Stimulated activated CD4-positive, alpha-beta T cell treated with anti-CD3 and anti-CD28 coated beads, TNF-alpha, amount 100 ng/mL, for 4 hours (primary cell): ENCODE measurements around the gene KDELR3.
"Not testable (repeated sequence)": the region's sequence is repeated elsewhere in the genome, so short reads cannot be mapped to it uniquely, and the experiment has no call there.

Source experiments
- DNase-seq, 3 experiments: peaks; one replicate each; pipeline ENCODE4 v3.0.0-alpha.2; 2020; ENCODE audit warnings: low read depth in 3 of 3

Gene KDELR3

DNA sequence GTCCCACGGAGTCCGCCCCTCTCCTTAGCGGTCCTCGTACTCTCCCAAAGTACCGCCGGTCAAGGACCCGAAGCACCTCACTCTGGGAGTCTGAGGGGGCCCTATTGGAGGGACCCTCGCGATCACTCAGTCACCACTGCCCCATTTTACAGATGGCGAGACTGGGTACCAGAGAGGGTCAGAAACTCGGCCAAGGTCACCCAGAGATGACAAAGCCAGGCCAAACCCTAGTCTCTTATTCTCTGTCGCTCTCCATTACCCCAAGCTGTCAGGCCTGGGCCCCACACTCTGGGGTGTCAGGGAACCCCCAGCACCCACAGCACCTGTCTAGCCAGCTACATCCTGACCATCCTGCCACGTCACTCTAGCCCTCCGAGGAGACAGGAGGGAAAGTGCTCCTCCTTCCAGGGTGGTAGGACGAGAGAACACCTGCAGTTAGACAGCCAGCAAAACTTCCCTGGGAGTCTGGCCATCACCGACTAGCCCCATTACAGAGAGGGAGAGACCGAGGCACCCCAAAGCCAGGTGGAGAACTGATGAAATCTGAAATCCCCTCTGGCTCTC lies 11.5 kb upstream of the KDELR3 start:
- DNase-seq: no peak

DNA sequence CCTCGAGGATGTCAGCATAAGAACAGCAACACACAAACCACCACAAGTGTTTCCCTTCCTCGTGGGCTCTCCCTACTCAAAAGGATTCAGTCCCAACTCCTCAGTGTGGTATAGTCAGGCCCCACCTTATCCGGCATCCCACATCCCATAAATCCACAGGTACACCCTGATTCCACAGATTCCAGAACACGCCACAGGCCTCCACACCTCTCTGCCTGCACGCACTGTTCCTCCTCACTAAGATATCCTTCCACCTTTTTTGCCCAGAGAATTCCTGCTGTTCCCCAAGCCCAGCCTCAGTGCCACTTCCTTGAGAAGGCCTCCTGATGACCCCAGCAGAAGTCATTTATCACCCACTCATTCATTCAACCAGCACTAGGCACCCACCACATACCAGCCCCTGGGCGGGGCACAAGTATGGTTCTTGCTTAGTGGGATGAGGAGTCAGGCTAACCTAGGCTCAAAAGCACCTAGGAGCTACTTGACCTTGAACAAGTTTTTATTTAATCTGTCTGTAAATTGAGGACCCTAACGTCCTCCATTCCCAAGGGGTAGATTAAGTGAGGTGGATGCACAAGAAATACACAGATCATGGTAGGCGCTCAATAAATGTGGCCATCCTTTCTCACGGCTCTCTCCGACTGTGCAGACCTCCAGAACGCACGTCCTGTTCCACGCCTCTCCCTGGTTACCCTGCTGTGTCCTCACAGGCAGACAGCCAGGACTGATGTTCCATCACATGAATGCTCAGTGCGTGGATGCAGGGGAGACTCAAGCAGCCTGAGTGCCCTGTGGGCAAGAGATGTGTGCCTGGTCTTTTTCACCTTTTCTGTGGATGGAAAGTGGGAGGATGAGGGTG lies 10.8 kb upstream of the KDELR3 start:
- no peak for DNase-seq

DNA sequence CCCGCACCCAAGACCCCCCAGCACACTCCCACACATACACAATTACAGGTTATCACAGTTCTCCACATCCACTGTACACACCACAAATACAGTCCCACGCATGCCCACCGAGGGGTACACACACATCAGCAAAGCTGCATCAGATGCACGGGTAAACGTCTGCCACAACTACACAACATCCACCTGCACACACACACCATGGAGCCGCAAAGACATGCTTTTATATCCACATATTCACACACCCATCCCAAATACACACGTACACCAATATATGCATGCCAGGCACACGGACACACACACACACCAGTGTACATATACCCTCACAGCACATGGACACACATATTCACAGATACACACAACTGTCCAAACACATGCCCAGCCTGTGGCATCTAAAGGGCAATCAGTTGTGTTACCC lies 7.5 kb upstream of the KDELR3 start:
- DNase-seq: no peak

DNA sequence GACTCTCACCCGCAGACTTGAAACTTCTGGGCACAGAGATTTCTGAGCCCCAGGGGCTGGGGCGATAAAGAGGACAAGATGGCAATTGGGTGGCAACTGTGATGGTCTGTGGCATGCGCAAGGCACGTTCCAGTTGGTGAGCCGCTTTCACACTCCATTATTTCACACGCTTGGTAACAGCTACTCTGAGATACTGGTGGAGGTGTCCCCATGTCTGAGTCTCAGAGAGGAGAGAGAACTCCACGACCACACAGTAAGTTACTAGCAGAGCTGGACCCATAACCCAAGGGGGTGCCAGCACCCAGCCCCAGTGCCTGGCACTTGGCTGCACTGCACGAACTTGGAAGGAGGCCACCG lies 6.9 kb upstream of the KDELR3 start:
- no peak for DNase-seq

DNA sequence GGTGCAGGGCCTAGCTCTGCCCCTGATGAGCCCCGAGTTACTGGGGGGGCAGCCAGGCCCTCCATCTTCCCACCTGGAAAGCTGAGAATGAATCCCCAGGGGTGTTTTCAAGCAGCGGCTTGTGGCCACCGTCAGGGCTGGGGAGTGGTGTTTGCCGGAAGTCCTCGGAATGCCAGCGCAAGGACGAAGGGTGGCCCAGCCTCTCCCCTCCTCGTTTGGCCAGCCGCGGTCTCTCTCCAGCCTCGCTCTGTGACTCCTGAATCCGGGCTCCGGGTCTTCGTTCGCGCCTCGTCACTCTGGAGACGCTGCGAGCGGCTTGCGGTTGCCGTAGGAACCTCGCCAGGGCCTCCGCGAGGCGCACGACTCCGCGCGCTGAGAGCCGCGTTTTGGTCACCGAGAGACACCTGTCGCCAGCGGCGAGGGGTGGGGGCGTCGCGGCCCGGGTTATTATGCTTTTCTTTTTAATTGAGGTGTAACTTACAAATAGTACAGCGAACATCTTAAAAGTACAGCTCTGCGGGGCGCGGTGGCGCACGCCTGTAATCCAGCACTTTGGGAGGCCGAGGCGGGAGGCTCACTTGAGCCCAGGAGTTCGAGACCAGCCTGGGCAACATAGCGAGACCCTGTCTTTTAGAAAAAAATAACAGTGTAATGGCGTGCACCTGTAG lies 6.3 kb upstream of the KDELR3 start:
- peak in 1 of 3 experiments; percentile 11 for DNase-seq

DNA sequence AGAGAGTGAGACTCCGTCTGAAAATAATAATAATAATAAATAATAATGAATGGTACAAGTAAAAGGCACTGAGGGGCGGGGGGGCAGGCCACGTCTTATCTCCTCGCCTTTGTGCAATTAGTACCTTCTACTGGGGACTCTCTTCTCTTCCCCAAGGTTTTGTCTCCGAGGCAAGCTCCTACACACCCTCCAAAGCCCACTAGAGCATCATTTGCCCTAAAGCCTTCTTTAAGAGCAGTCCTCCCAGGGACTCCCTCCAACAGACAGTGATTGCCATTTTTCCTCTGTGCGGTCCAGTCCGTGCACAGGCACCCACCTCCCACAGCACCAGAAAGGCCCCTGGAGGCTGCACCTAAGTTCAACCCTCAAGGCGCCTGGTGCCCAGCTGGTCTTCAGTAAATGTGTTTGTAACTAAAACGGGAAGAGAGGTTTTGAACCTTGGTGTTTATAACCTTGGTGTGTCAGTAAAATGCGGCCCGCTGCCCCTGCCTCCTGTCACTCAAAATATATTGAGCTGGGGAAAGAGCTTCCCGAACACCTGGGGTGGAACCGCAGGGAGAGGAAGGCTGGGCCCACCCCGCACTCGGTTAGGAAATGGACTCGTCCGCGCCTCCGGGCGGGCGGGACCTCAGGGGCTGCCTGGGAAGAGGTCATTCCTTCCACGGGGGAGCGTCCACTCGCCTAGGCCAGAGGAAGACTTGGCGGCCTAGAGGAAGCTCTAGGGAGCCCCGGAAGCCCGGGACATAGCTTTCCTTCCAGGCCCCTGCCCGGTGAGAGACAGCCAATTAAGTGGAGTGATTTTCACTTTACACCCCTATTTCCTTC lies 4.7 kb upstream of the KDELR3 start:
- DNase-seq: no peak

DNA sequence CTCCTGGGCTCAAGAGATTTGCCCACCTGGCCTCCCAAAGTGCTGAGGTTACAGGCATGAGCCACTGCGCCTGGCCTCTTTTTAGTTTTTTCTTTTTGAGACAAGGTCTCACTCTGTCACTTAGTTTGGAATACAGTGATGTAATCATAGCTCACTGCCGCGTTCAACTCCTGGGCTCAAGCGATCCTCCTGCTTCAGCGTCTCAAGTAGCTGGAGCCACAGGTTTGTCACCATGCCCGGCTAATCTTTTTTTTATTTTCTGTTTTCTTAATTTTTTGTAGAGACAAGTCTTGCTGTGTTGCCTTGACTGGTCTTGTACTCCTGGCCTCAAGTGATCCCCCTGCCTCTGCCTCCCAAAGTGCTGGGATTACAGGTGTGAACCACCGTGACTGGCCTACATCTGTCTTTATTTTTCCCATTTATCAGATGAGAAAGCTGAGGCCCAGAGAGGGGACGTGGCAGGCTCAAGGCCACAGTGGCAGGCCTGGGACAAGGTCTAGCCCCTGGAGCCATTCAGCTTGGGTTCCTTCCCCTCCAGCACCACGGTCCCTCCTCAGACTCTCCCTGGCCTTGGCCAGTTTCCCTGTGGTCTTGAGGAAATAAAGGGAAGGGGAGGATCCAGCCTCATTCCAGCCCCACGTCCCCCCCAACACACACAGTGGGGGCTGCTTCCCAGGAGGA lies 2.8 kb upstream of the KDELR3 start:
- DNase-seq: no peak

DNA sequence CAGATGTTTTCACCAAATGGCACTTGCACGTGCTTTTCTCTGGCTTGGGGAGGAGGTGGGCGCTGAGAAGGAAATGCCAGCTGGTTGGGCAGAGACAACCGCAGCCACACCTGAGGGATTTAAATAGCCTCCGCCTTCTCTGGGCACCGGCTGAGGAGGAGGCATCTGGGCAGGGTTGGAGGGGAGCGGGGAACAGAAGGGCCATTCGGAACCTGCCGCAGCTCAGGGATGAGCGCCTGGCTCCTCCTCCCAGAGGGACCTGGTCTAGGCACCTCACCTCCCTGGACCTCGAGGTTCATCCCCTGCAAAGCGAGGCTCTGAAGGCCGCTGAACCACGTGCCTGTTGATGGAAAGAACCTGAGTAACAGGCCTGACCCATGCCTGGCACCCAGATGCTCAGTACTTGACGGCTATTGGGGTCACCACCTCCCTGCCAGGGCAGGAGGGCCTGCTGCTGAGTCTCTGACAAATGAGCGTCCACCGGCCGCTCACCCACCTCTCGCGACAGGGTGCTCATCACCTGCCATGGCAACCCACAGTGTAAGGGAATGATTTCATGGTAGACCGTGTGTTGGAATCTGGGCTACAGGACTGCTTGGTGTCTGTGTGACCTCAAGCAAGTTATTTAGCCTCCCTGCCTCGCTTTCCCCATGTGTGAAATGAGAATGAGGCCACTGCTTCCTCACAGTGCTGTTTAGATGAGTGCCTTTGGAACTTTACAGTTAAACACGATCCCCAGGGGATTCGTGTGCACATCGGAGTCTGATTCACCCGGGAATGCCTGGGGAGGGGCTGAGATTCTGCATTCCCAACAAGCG lies 2.0 kb upstream of the KDELR3 start:
- DNase-seq: no peak

DNA sequence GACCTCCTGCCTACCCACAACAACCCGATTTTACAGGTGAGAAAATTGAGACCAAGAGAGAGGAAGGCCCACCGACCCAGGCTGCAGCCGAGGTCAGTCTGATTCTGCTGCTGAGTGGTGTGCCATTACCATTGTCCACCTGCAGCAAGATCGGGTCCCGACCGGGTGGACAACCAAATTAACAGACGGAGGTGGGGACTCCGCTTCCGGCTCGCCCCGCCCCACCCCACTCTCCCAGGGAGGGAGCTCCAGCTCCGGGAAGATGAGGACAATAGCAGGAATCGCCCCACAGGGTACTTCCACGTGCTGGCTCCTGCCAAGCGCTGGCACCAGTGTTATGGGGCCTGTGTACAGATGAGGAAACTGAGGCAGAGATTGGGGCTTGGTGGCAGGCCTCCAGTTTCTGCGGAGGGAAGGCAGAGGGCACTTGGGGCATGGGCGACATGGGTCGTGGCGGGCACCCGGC lies 425 bp upstream of the KDELR3 start:
- DNase-seq: no peak

DNA sequence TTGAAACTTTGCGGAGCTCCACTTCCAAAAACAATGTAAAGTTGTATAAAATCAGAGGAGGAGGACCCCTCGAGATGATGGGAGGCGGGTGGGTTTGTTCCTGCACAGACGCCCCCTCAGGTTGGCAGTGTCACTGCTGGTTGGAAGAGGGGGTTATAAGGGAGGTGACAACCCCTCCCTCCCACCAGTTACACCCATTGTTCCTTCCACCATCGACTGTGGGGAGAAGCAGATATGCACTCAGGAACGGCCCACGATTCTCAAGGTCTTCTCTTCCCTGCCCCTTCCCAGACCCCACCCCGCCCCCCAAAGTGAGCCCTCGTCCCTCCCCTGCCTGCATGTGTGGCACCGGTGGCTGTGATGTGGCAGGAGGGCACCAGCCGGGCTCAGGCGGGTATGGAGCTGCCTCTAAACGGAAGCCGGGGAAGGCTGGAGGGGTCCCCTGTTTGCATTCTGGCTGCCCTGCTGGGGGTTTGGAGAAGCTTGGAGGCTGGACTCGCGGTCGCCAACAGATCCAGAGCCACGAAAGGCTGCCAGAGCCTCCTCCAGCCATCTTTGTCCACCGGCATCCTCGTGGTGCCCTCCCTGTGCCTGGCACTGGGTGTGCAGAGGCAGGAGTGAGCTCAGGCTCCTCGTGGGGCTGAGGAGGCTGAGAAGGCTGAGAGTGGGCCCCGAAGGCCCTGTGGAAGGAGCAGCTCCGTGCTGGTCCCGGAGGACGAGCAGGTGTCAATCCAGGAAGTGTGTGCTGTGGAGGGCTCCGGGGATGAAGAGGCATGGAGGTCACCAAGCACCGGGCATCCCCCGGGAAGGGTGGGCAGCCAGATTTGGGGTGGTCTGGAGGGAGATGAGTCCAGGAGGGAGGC lies 778 bp downstream of the KDELR3 start:
- DNase-seq: no peak

DNA sequence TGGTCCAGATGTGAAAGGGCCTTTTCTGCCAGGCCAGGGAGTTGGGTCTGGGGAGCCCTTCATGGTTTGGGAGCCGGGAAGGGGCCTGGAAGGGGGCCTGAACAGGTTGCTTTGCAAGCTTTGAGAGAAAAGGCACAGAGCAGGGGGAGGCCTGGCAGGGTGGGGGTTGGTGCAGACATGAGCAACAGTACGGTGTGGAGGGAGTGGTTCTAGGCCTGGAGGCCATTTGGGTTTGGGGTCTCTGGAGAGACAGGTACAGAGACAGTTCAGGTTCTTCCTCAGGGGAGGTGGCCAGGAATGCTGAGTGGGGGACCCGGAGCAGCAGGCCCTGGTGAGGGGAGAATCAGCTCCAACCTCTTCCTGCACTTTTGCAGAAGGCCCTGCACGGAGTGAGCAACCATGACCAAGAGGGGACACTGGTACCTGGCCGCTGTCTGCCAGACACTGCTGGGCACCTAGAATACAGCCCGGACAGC lies 1.4 kb downstream of the KDELR3 start:
- DNase-seq: no peak

DNA sequence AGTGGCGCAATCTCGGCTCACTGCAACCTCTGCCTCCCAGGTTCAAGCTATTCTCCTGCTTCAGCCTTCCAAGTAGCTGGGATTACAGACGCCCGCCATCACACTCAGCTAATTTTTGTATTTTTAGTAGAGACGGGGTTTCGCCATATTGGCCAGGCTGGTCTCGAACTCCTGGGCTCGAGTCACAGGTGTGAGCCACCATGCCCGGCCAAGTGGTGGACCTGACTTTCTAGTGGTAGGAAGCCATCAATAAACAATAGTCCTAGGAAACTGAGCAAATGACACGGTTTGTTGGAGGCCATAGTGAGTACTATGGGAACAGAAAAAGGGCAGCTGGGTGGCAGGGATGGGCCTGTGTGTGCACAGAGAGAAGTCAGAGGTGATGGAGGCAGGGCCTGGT lies 2.3 kb downstream of the KDELR3 start:
- DNase-seq: not testable (repeated sequence)

DNA sequence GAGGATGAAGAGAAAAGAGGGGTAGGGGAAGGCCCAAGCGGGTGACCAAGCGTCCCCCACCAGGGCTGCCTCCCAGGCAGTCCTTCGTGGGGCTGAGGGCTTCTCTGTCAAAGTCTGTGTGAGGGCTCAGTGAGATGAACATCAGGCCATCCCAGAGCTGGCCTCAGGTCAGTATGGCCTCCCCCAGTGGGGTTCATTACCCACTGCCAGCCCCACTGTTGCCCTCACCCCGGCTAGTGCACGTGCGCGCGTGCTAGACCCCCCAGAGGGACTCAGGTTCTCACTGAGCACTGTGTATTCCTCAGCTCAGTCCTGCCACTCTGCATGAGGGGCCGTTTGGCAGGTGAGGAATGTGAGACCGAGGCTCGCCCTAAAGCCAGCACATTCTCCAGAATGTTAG lies 3.3 kb downstream of the KDELR3 start:
- DNase-seq: no peak

DNA sequence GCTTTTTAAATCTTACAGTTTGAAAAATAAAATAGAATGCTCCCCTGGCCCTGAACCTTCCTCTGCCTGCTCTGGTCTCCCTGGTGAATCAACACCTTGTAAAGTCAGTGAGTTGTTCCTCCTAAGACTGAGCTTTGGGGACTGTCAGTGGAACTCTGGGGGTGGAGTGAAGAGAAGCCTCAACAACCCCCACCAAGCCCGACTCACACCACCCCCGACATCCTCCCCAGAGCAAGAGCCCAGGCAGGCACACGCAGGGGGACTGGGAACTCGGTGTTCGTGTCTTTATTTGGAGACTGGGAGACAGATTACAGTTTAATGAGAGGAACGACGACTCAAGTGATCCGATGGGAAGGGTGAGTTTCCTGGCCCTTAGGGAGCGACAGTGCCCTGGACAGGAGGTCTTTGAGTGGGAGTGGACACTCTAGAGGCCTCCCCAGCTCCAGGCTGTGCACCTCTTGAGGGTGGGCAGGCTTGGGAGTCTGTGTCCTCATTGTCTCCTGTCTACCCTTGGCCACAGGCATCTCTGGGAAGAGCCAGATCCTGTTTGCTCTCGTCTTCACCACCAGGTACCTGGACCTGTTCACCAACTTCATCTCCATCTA lies 6.2 kb downstream of the KDELR3 start:
- DNase-seq: no peak

DNA sequence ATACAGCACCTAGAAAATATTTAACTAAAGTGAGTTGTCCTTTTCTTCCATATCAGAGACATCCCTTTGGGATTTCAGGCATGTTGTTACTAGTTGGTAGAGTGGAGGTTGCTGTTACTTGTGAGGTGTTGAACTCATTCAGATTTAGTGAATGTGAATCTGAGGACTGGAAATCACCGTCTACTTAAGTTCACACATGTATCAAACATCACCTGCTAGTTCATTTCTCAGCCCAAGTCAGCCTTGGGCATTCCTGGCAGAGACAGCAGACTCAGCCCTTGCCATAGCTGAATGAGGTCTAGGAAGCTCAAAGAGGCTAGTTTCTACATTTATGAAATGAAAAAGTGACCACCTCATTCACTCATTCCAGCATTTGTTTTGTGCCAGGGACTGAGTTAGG lies 9.7 kb downstream of the KDELR3 start:
- no peak for DNase-seq

DNA sequence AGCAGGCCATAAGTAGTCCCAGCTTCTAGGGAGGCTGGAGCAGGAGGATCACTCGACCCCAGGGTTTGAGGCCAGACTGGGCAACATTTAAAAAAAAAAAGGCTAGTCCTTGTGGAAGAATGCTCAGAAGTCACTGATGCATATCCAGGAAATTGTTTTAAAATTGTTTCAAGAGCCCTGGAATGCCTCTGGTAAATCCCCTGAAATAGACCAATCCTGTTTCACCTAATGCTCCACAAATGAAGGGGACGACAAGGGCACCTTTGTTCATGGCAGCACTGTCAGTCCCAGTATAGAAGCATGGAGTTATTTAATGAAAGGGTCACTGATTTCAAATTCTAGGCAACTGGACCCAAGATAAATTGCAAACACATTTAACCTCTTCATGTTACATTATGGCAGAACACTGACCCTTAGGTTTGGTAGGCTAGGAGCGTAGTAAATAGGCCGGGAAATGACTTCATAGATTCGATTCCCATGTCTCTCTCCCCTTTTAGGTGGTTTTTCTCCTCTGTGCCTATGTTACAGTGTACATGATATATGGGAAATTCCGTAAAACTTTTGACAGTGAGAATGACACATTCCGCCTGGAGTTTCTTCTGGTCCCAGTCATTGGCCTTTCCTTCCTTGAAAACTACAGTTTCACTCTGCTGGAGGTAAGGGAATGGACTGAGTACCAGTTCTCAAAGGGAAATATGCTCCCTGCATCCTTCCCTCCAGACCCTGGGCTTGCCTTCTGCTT lies 11.4 kb downstream of the KDELR3 start:
- DNase-seq: no peak

DNA sequence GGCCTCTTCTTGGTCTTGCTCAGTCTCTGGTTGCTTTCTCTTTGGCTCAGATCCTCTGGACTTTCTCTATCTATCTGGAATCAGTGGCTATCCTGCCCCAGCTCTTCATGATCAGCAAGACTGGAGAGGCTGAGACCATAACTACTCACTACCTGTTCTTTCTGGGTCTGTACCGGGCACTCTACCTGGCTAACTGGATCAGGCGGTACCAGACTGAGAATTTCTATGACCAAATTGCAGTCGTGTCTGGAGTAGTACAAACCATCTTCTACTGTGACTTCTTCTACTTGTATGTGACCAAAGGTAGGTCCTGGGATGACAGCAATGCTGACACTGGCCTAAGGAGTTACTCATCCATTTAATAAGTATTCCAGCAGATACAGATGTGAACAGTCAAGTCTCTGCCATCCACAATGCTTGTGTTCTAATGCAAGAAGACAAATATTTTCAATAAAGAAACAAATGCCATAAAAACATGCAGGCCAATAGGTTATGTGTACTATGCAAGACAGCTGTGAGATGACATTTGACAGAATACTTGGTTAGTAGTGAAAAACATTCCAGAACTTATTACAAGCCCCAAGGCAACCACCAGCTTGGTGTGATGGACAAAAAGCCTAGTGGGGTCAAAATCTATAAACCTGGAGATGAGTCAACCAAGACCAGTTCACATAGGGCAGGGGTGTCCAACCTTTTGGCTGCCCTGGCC lies 13.4 kb downstream of the KDELR3 start:
- DNase-seq: no peak

DNA sequence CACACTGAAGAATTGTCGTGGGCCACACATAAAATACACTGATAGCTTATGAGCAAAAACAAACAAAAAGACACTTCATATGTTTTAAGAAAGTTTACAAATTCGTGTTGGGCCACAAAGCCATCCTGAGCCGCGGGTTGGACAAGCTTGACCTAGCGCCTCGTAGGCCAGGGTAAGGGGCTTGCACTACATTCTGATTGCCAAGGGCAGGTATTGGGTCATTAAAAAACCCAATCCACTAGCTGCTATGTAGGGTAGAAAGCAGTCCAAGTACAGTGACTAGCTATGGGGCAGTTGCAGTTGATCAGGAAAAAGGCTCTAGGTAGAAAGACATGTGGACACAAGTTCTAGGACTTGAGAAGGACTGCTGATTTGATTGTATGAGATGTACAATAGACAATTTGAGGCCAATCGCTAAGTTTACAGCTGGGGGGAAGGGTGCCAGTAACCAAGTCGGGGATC lies 14.0 kb downstream of the KDELR3 start:
- no peak for DNase-seq
